Gastrocnemius medialis (tissue), 4 donors: ENCODE measurements around the gene IP6K3. TPM values are rescaled to one million over a fixed set of nuclear protein-coding genes. Genes with fewer than 3 reads are reported as not detected.

ENCODE experiments used
- ATAC-seq, 2 donors: fragments of 150-250 bp; one replicate each; pipeline ENCODE4 v1.9.1; 2016
- DNase-seq, 2 donors: peaks; one replicate each; pipeline ENCODE4 v3.0.0-alpha.2; 2019
- H3K27ac ChIP-seq, 4 donors: fragments of 200-600 bp; sonication (generic); 1 replicate in 1 of 4; 2 replicates in 3 of 4; pipeline ENCODE4 v1.5.1; 2016 to 2018; ENCODE audit warnings: mild to moderate bottlenecking in 2 of 4, moderate library complexity in 1 of 4
- H3K27me3 ChIP-seq, 3 donors: fragments of 200-600 bp; sonication (generic) in 2 of 3; 1 replicate in 1 of 3; 2 replicates in 2 of 3; pipeline versions ENCODE4 v1.5.1 to v1.6.0; 2016 to 2019; ENCODE audit warnings: mild to moderate bottlenecking in 1 of 3, moderate library complexity in 1 of 3
- H3K36me3 ChIP-seq, 2 donors: fragments of 200-600 bp; sonication (generic) in 1 of 2; one replicate each; pipeline ENCODE4 v1.5.1; 2017 to 2018
- H3K4me1 ChIP-seq, 2 donors: fragments of 200-600 bp; sonication (generic) in 1 of 2; one replicate each; pipeline ENCODE4 v1.5.1; 2016 to 2017; ENCODE audit warnings: mild to moderate bottlenecking in 2 of 2
- H3K4me3 ChIP-seq, 4 donors: fragments of 200-600 bp; sonication (generic) in 3 of 4; 1 replicate in 1 of 4; 2 replicates in 3 of 4; pipeline ENCODE4 v1.5.1; 2016 to 2019; ENCODE audit warnings: mild to moderate bottlenecking in 2 of 4
- H3K9me3 ChIP-seq, 3 donors: fragments of 200-600 bp; sonication (generic) in 2 of 3; 1 replicate in 1 of 3; 2 replicates in 2 of 3; pipeline ENCODE4 v1.5.1; 2016 to 2019
- CTCF ChIP-seq, 5 experiments: fragments of 450-650 bp in 3 of 5; fragments of 200-600 bp in 2 of 5; sonication (generic) in 2 of 5; IDR thresholded peaks in 4 of 5; conservative IDR thresholded peaks in 1 of 5; 1 replicate in 4 of 5; 2 replicates in 1 of 5; pipeline ENCODE4 v1.5.1; 2016 to 2019; ENCODE audit warnings: antibody characterized with exemption in 5 of 5, mild to moderate bottlenecking in 3 of 5, moderate library complexity in 3 of 5
- POLR2A ChIP-seq, 2 donors: fragments of 450-650 bp; IDR thresholded peaks; one replicate each; pipeline ENCODE4 v1.6.1; 2017; ENCODE audit warnings: antibody characterized with exemption in 2 of 2, mild to moderate bottlenecking in 2 of 2, moderate library complexity in 2 of 2
- in situ Hi-C, 4 donors: fragments of 200-750 bp; cut with MboI; loops; one replicate each; pipeline versions ENCODE4 v1.15.0 to v1.8.0; 2017; ENCODE audit warnings: low sequenced_read_pairs in 4 of 4
- intact Hi-C: fragments of 100-400 bp; cut with DNase I; formaldehyde crosslinking; loops from one replicate; pipeline ENCODE4 v1.15.1; 2023; ENCODE audit warnings: low total_unique reads
- total RNA-seq, 4 donors: library from RNA; depleted of rRNA; stranded (reverse); fragments of >200 nt; gene quantifications; one replicate each; pipeline versions ENCODE4 v1.1.0 to v1.2.3, GENCODE V29; 2016

The IP6K3 gene
- total RNA-seq, 4 donors from 2014 or later: 287 to 570 (median 348) TPM

GRCh38 chr6:33772082-33772830 lies 25.6 kb upstream of the IP6K3 start:
- DNase-seq: no peak
- Histone ChIP-seq H3K27ac (peak overlapping the region; percentile 66 to 82 (median 70)), H3K4me1 (peaks cover 32 to 40% of the 10 kb centered on the region in 2 donors), H3K9me3 (no peaks in the 10 kb centered on the region), H3K4me3 (no peak overlapping the region), H3K36me3 (peaks cover 2 to 48% of the 10 kb centered on the region in 2 donors), H3K27me3 (no peaks in the 10 kb centered on the region)
- ATAC-seq: no peak
- in situ Hi-C loops: loop anchor here in 3 of 4 donors (10.0 to 25.0 kb wide), 4 partner anchors 67 to 390 kb away; no protein-coding TSS in a partner anchor
- intact Hi-C loops: no loop called here
- no peak for TF ChIP-seq CTCF (IDR thresholded peaks at IDR 0.05 in 4 of 5, conservative IDR thresholded peaks at IDR 0.05 in 1 of 5)
- no peak for TF ChIP-seq POLR2A (IDR thresholded peaks at IDR 0.05)

- Histone ChIP-seq H3K9me3 (no peaks in the 10 kb centered on the region), H3K4me1 (peaks cover 32 to 40% of the 10 kb centered on the region in 2 donors), H3K27ac (peak overlapping the region; percentile 66 to 82 (median 70)), H3K27me3 (no peaks in the 10 kb centered on the region), H3K36me3 (peaks cover 0 to 40% of the 10 kb centered on the region in 2 donors), H3K4me3 (peak overlapping the region in 1 of 4 donors; percentile 22)
- in situ Hi-C loops (loop anchor here in 3 of 4 donors (10.0 to 25.0 kb wide), 4 partner anchors 67 to 391 kb away; no protein-coding TSS in a partner anchor), intact Hi-C loops (loop anchor here (1.0 to 2.0 kb wide), 3 partner anchors 17 to 383 kb away; partner anchors contain the start of gene LEMD2)
- DNase-seq (peak in 1 of 2 donors; percentile 62), ATAC-seq (peak; percentile 37 to 73)
- peak; percentile 80 to 97 (median 93) for TF ChIP-seq CTCF (IDR thresholded peaks at IDR 0.05 in 4 of 5, conservative IDR thresholded peaks at IDR 0.05 in 1 of 5)
- no peak for TF ChIP-seq POLR2A (IDR thresholded peaks at IDR 0.05)
Measured at GRCh38 chr6:33771146-33772081, 24.7 kb upstream of the IP6K3 start.

- intact Hi-C loops: loop anchor here (1.0 to 2.0 kb wide), 3 partner anchors 18 to 384 kb away; partner anchors contain the start of gene LEMD2
Measured at GRCh38 chr6:33770833-33771145, 24.1 kb upstream of the IP6K3 start.

More at GRCh38 chr6:33770833-33771145, 24.1 kb upstream of the IP6K3 start:
- H3K27me3 ChIP-seq: no peaks in the 10 kb centered on the region
- H3K36me3 ChIP-seq: peaks cover 0 to 33% of the 10 kb centered on the region in 2 donors
- peaks cover 32 to 40% of the 10 kb centered on the region in 2 donors for H3K4me1 ChIP-seq
- TF ChIP-seq POLR2A (IDR thresholded peaks at IDR 0.05): no peak
- TF ChIP-seq CTCF (IDR thresholded peaks at IDR 0.05 in 4 of 5, conservative IDR thresholded peaks at IDR 0.05 in 1 of 5): no peak
- no peak for ATAC-seq
- H3K27ac ChIP-seq: peak overlapping the region; percentile 66 to 82 (median 70)
- DNase-seq: no peak
- no peak overlapping the region for H3K4me3 ChIP-seq
- in situ Hi-C loops: loop anchor here in 3 of 4 donors (10.0 to 25.0 kb wide), 4 partner anchors 66 to 392 kb away; no protein-coding TSS in a partner anchor
- no peaks in the 10 kb centered on the region for H3K9me3 ChIP-seq
